GM18858 (cell line): Measurements from ENCODE around the gene ACOD1.

Source experiments
- ATAC-seq: cut with Tn5 transposase; IDR thresholded peaks from one replicate; pipeline ENCODE4 v1.9.1; 2021; ENCODE audit not compliant: unreplicated experiment

ACOD1 gene

DNA sequence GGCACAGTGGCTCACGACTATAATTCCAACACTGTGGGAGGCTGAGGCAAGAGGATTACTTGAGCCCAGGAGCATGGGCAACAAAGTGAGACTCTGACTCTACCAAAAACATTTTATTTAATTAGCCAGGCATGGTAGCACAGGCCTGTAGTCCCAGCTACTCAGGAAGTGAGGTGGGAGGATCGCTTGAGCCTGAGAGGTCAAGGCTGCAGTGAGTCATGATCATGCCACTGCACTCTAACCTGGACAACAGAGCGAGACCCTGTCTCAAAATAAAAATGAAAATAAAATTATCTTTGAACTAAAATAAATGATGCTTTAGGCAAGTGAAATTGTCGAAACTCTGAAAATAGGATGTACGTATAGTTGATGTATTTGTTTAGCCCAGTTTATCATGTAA, 35.4 kb downstream of the ACOD1 start:
- no peak for ATAC-seq

GRCh38 chr13:76991432-76991795, 43.1 kb downstream of the ACOD1 start:
- peak; percentile 39 for ATAC-seq

GRCh38 chr13:76991796-76992547, 43.7 kb downstream of the ACOD1 start, which contains the start of gene CLN5:
CLN5 (plus strand) TSS chr13:76992081; CDS start chr13:76992099, 18 bp downstream.
- peak; percentile 94 for ATAC-seq

DNA sequence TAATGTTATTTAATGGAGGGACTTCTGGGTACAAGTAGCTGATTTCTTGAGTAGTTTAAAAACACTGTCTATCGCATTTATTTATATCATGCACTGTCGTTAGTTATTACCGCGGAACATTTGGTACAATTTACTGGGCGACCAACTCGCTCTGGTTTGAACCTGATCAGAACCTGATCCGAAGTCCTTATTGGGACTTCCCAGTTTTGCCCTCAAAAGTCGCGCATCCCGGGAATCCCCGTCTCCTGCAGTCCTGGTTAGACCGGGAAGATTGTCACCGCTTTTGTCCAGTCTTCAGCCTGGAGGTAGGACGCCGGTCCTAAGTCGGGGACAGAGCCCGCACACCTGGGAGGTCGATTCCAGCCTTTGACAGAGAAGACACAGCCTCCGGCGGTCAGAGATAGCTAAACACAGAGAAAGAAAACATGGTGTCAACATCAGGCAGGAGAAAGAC, 44.3 kb downstream of the ACOD1 start:
- ATAC-seq, result no peak

DNA sequence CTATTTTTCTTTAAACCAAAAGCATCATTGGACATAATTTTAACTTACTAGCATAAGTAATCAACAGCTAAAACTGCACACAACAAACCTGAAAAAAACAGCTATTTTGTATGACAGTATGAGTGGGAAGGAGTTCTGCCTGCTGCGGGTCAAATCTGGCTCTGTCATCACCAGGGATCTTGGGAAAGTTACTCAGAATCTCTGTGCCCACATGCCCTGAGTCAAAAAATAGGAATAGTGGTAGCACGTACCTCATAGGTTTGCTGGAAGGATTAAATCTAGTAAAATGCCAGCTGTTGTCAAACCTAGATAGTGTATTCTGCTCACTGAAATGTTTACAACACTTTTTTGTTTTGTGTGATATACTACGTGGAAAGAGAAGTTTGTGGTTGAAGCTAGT, 44.7 kb downstream of the ACOD1 start:
- ATAC-seq, result no peak

- no peak for ATAC-seq
Measured at GRCh38 chr13:76993473-76993872, 45.2 kb downstream of the ACOD1 start.

DNA sequence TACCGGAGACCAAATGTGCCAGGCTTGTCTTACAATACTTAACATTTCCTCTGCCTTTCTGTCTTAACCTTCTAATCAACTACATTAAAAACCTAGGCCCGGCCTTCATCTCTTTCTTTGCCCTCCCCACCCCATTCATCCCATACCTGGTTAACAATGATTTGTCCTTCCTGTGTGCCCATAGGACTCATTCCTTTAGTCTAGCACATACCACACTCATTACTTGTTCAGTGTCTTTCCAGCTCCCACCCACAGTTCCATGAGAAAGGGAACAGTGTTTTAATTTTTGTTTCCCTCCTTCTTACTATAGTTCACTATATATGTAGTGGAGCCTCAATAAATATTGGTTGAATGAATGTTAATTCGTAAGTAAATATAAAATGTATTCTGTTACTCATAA, 46.0 kb downstream of the ACOD1 start:
- no peak for ATAC-seq

DNA sequence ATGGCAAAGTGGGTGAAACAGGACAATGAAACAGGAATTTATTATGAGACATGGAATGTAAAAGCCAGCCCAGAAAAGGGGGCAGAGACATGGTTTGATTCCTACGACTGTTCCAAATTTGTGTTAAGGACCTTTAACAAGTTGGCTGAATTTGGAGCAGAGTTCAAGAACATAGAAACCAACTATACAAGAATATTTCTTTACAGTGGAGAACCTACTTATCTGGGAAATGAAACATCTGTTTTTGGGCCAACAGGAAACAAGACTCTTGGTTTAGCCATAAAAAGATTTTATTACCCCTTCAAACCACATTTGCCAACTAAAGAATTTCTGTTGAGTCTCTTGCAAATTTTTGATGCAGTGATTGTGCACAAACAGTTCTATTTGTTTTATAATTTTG, 52.2 kb downstream of the ACOD1 start:
- no peak for ATAC-seq

- ATAC-seq, result no peak
Measured at GRCh38 chr13:77001540-77001939, 53.2 kb downstream of the ACOD1 start.

GRCh38 chr13:77001963-77002587, 53.8 kb downstream of the ACOD1 start:
- no peak for ATAC-seq

- no peak for ATAC-seq
Measured at GRCh38 chr13:77002590-77003190, 54.4 kb downstream of the ACOD1 start.
